ENCODE results near the gene UNG.

DNA sequence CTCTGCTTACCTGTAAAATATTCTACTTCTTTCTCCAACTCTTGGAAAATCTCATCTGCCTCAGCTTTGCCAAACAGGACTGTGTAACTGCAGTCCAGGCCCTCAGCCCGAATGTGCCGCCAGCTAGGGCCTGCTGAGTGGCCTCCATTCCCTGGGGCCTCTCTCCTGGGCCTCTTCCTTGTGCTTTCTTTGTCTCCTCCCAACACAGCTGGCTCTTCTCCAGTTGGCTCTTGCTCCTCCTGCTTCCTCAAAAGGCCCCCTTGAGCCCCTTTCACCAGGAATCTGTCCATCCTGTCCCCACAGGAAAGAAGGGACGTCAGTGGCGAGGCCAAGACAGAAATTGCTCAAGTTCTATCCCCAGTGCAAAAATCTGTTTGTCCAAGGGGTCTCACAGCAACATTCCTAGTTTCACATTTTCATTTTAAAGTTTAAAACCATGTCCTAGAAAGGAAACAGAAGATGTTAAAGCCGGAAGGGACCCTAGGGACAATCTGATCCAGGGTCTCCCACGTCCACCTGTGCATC, 4.8 kb upstream of the UNG start:
- TF ChIP-seq, protein P1, sequence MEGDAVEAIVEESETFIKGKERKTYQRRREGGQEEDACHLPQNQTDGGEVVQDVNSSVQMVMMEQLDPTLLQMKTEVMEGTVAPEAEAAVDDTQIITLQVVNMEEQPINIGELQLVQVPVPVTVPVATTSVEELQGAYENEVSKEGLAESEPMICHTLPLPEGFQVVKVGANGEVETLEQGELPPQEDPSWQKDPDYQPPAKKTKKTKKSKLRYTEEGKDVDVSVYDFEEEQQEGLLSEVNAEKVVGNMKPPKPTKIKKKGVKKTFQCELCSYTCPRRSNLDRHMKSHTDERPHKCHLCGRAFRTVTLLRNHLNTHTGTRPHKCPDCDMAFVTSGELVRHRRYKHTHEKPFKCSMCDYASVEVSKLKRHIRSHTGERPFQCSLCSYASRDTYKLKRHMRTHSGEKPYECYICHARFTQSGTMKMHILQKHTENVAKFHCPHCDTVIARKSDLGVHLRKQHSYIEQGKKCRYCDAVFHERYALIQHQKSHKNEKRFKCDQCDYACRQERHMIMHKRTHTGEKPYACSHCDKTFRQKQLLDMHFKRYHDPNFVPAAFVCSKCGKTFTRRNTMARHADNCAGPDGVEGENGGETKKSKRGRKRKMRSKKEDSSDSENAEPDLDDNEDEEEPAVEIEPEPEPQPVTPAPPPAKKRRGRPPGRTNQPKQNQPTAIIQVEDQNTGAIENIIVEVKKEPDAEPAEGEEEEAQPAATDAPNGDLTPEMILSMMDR (IDR thresholded peaks at IDR 0.05; ENCODE audit: insufficient read depth, low read length): no peak
- TF ChIP-seq, protein P2, sequence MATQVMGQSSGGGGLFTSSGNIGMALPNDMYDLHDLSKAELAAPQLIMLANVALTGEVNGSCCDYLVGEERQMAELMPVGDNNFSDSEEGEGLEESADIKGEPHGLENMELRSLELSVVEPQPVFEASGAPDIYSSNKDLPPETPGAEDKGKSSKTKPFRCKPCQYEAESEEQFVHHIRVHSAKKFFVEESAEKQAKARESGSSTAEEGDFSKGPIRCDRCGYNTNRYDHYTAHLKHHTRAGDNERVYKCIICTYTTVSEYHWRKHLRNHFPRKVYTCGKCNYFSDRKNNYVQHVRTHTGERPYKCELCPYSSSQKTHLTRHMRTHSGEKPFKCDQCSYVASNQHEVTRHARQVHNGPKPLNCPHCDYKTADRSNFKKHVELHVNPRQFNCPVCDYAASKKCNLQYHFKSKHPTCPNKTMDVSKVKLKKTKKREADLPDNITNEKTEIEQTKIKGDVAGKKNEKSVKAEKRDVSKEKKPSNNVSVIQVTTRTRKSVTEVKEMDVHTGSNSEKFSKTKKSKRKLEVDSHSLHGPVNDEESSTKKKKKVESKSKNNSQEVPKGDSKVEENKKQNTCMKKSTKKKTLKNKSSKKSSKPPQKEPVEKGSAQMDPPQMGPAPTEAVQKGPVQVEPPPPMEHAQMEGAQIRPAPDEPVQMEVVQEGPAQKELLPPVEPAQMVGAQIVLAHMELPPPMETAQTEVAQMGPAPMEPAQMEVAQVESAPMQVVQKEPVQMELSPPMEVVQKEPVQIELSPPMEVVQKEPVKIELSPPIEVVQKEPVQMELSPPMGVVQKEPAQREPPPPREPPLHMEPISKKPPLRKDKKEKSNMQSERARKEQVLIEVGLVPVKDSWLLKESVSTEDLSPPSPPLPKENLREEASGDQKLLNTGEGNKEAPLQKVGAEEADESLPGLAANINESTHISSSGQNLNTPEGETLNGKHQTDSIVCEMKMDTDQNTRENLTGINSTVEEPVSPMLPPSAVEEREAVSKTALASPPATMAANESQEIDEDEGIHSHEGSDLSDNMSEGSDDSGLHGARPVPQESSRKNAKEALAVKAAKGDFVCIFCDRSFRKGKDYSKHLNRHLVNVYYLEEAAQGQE (IDR thresholded peaks at IDR 0.05; ENCODE audit: insufficient replicate concordance, low read depth): no peak

Measured in HL-60 (cell line).